Endodermal cell (in vitro differentiated cells): ENCODE measurements around the gene ITCH. TPM values are rescaled to one million over a fixed set of nuclear protein-coding genes. Genes with fewer than 3 reads are reported as not detected.

Source experiments
- DNase-seq: peaks from one replicate; pipeline ENCODE4 v3.0.0-alpha.2; 2017
- H3K27ac ChIP-seq: 2 replicates; pipeline ENCODE4 v1.5.1; 2013; ENCODE audit warnings: mild to moderate bottlenecking, low read depth, low read length, moderate library complexity
- H3K27me3 ChIP-seq: 2 replicates; pipeline ENCODE4 v1.6.1; 2013; ENCODE audit warnings: mild to moderate bottlenecking, low read length, moderate library complexity; ENCODE audit not compliant: insufficient read depth, control insufficient read depth, poor library complexity, severe bottlenecking
- H3K36me3 ChIP-seq: 2 replicates; pipeline ENCODE4 v1.7.0; 2013; ENCODE audit warnings: mild to moderate bottlenecking, low read length, moderate library complexity; ENCODE audit not compliant: control insufficient read depth, insufficient read depth
- H3K4me1 ChIP-seq: one replicate; pipeline ENCODE4 v1.7.0; 2013; ENCODE audit warnings: low read length; ENCODE audit not compliant: control insufficient read depth, insufficient read depth
- H3K4me3 ChIP-seq: 2 replicates; pipeline ENCODE4 v1.5.1; 2013; ENCODE audit warnings: mild to moderate bottlenecking, low read length, moderate library complexity
- H3K9ac ChIP-seq: 2 replicates; pipeline ENCODE4 v1.6.1; 2013; ENCODE audit warnings: mild to moderate bottlenecking, low read length, moderate library complexity; ENCODE audit not compliant: poor library complexity, severe bottlenecking; ENCODE audit errors: extremely low read depth
- H3K9me3 ChIP-seq: 2 replicates; pipeline ENCODE4 v1.6.1; 2013; ENCODE audit warnings: mild to moderate bottlenecking, low read length, moderate library complexity; ENCODE audit not compliant: control insufficient read depth
- H3K27ac Mint-ChIP-seq: 2 replicates; pipeline ENCODE4 v1.8.0; 2020; ENCODE audit warnings: mixed read lengths
- H3K27me3 Mint-ChIP-seq: 2 replicates; pipeline ENCODE4 v1.8.0; 2021; ENCODE audit warnings: mild to moderate bottlenecking, mixed read lengths; ENCODE audit not compliant: insufficient read depth
- H3K36me3 Mint-ChIP-seq: 2 replicates; pipeline ENCODE4 v1.8.0; 2020; ENCODE audit warnings: low read depth, mixed read lengths
- H3K4me1 Mint-ChIP-seq: 2 replicates; pipeline ENCODE4 v1.8.0; 2020; ENCODE audit warnings: mixed read lengths
- H3K4me3 Mint-ChIP-seq: 2 replicates; pipeline ENCODE4 v1.8.0; 2020; ENCODE audit warnings: mild to moderate bottlenecking, moderate library complexity, mixed read lengths
- H3K9me3 Mint-ChIP-seq: 2 replicates; pipeline ENCODE4 v1.8.0; 2020; ENCODE audit warnings: mild to moderate bottlenecking, mixed read lengths
- CTCF ChIP-seq: fragments of 200-600 bp; sonication (generic); conservative IDR thresholded peaks from 2 replicates; pipeline ENCODE4 v1.5.0; 2021; ENCODE audit warnings: antibody characterized with exemption, mild to moderate bottlenecking
- WGBS, 2 experiments: methylation state at CpG; one replicate each; pipeline versions ENCODE4 v1.1.5 to v1.1.7; 2013; ENCODE audit warnings: missing lambda C conversion rate in 2 of 2, mixed read lengths in 1 of 2; ENCODE audit not compliant: insufficient coverage in 1 of 2, insufficient read length in 1 of 2; 5-methylcytosine and 5-hydroxymethylcytosine counted together
- total RNA-seq, 2 donors: library from RNA; stranded (reverse); fragmentation: NEBNext Ultra II Directional in 1 of 2; extraction: Animal tissue kit (Norgen Biotek cat#: 25700) in 1 of 2; gene quantifications; 2 replicates in 1 of 2; 3 replicates in 1 of 2; pipeline ENCODE4 v1.2.1, GENCODE V29; 2021

The ITCH gene
- total RNA-seq, 2 donors from 2014 or later: 65.1 to 84.4 TPM

- Histone ChIP-seq H3K27me3 (no peaks in the 10 kb centered on the region), H3K36me3 (peaks cover 80% of the 10 kb centered on the region), H3K9ac (no peak overlapping the region), H3K27ac (no peak overlapping the region), H3K4me1 (no peaks in the 10 kb centered on the region), H3K4me3 (no peak overlapping the region), H3K9me3 (no peaks in the 10 kb centered on the region)
- Mint-ChIP-seq H3K36me3 (peaks cover 80% of the 10 kb centered on the region), H3K4me1 (no peaks in the 10 kb centered on the region), H3K27me3 (no peaks in the 10 kb centered on the region), H3K9me3 (no peaks in the 10 kb centered on the region), H3K27ac (no peak overlapping the region), H3K4me3 (no peak overlapping the region)
- no peak for TF ChIP-seq CTCF
- WGBS, 2 experiments: 96 to 100% methylated on average over 2 of the region's 2 CpGs
- no peak for DNase-seq
These were observed 98.7 kb downstream of the ITCH start for GRCh38 chr20:34461779-34462087.

- Mint-ChIP-seq H3K27me3 (no peaks in the 10 kb centered on the region), H3K9me3 (peaks cover 6% of the 10 kb centered on the region), H3K4me1 (peaks cover 3% of the 10 kb centered on the region), H3K27ac (peak overlapping the region; percentile 48), H3K36me3 (peaks cover 65% of the 10 kb centered on the region), H3K4me3 (no peak overlapping the region)
- no peaks in the 10 kb centered on the region for H3K4me1 ChIP-seq
- no peak for DNase-seq
- H3K36me3 ChIP-seq: peaks cover 75% of the 10 kb centered on the region
- no peak overlapping the region for H3K4me3 ChIP-seq
- H3K27ac ChIP-seq: no peak overlapping the region
- no peak for TF ChIP-seq CTCF
- H3K9ac ChIP-seq: no peak overlapping the region
- peaks cover 7% of the 10 kb centered on the region for H3K9me3 ChIP-seq
- 77 to 90% methylated on average over 1 of the region's 1 CpG for WGBS, 2 experiments
- no peaks in the 10 kb centered on the region for H3K27me3 ChIP-seq
These were observed 105.9 kb downstream of the ITCH start for GRCh38 chr20:34468951-34469350.

- Histone ChIP-seq H3K27me3 (no peaks in the 10 kb centered on the region), H3K4me3 (no peak overlapping the region)
- peak overlapping the region; percentile 74 for H3K27ac Mint-ChIP-seq
These were observed 109.3 kb downstream of the ITCH start for GRCh38 chr20:34472246-34472925.

More at GRCh38 chr20:34472246-34472925, 109.3 kb downstream of the ITCH start:
- H3K36me3 Mint-ChIP-seq: peaks cover 76% of the 10 kb centered on the region
- Histone ChIP-seq H3K9me3 (peaks cover 18% of the 10 kb centered on the region), H3K4me1 (no peaks in the 10 kb centered on the region), H3K36me3 (peaks cover 72% of the 10 kb centered on the region), H3K27ac (no peak overlapping the region), H3K9ac (no peak overlapping the region)
- 90 to 100% methylated on average over 3 to 5 of the region's 6 CpGs for WGBS, 2 experiments
- peaks cover 24% of the 10 kb centered on the region for H3K9me3 Mint-ChIP-seq
- no peak overlapping the region for H3K4me3 Mint-ChIP-seq
- no peak for DNase-seq
- no peak for TF ChIP-seq CTCF
- H3K4me1 Mint-ChIP-seq: peaks cover 3% of the 10 kb centered on the region
- H3K27me3 Mint-ChIP-seq: no peaks in the 10 kb centered on the region
